Gastroesophageal sphincter (tissue), 2 donors: ENCODE results near the gene EIF4A2.

Source experiments
- EP300 ChIP-seq: sonication (generic); formaldehyde crosslinking; IDR thresholded peaks from one replicate; pipeline ENCODE4 v1.6.1; 2017; ENCODE audit warnings: antibody characterized with exemption, mild to moderate bottlenecking
- POLR2A ChIP-seq, 2 donors: fragments of 450-650 bp; IDR thresholded peaks; one replicate each; pipeline ENCODE4 v1.6.1; 2017; ENCODE audit warnings: antibody characterized with exemption in 2 of 2, mild to moderate bottlenecking in 2 of 2, moderate library complexity in 1 of 2

GRCh38 chr3:186818516-186818915 lies 35.1 kb downstream of the EIF4A2 start:
- TF ChIP-seq POLR2A (IDR thresholded peaks at IDR 0.05) (no peak), EP300 (no peak)
